Measurements from ENCODE around the gene DAG1. TPM values are rescaled to one million over a fixed set of nuclear protein-coding genes. Genes with fewer than 3 reads are reported as not detected.

The DAG1 gene
- total RNA-seq, 1 experiment from 2014 or later = 99.9 TPM

DNA sequence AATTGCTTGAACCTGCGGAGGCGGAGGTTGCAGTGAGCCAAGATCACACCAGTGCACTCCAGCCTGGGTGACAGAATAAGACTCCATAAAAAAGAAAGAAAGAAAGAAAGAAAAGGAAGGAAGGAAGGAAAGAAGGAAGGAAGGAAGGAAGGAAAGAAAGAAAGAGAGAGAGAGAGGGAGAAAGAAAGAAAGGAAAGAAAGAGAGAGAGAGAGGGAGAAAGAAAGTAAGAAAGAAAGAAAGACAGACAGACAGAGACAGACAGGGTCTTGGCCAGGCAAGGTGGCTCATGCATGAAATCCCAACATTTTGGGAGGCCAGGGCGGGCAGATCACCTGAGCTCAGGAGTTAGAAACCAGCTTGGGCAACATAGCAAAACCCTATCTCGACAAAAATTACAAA is 16.4 kb upstream of the DAG1 start:
- TF ChIP-seq YY1 (IDR thresholded peaks at IDR 0.05; ENCODE audit: extremely low read depth, insufficient replicate concordance, low read depth, low read length) = no peak
- no peak for TF ChIP-seq EZH2phosphoT487 (IDR thresholded peaks at IDR 0.05; ENCODE audit: borderline replicate concordance)
- TF ChIP-seq CEBPB (IDR thresholded peaks at IDR 0.05; ENCODE audit: low read depth) = no peak
- no peak for TF ChIP-seq SP1 (IDR thresholded peaks at IDR 0.05; ENCODE audit: low read depth)
- TF ChIP-seq, protein P1, sequence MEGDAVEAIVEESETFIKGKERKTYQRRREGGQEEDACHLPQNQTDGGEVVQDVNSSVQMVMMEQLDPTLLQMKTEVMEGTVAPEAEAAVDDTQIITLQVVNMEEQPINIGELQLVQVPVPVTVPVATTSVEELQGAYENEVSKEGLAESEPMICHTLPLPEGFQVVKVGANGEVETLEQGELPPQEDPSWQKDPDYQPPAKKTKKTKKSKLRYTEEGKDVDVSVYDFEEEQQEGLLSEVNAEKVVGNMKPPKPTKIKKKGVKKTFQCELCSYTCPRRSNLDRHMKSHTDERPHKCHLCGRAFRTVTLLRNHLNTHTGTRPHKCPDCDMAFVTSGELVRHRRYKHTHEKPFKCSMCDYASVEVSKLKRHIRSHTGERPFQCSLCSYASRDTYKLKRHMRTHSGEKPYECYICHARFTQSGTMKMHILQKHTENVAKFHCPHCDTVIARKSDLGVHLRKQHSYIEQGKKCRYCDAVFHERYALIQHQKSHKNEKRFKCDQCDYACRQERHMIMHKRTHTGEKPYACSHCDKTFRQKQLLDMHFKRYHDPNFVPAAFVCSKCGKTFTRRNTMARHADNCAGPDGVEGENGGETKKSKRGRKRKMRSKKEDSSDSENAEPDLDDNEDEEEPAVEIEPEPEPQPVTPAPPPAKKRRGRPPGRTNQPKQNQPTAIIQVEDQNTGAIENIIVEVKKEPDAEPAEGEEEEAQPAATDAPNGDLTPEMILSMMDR (IDR thresholded peaks at IDR 0.05 in 2 of 3, conservative IDR thresholded peaks at IDR 0.05 in 1 of 3; ENCODE audit: borderline replicate concordance in 1 of 3, insufficient read depth in 1 of 3, low read depth in 2 of 3, low read length in 2 of 3) = no peak
- TF ChIP-seq, protein P2, sequence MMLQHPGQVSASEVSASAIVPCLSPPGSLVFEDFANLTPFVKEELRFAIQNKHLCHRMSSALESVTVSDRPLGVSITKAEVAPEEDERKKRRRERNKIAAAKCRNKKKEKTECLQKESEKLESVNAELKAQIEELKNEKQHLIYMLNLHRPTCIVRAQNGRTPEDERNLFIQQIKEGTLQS (IDR thresholded peaks at IDR 0.05) = no peak
- TF ChIP-seq EGR1 (IDR thresholded peaks at IDR 0.05; ENCODE audit: low read depth) = no peak
- TF ChIP-seq ZNF274 (IDR thresholded peaks at IDR 0.05; ENCODE audit: low read depth, low read length) = no peak
- TF ChIP-seq, protein P3, sequence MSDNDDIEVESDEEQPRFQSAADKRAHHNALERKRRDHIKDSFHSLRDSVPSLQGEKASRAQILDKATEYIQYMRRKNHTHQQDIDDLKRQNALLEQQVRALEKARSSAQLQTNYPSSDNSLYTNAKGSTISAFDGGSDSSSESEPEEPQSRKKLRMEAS (IDR thresholded peaks at IDR 0.05) = no peak
- TF ChIP-seq SRF (IDR thresholded peaks at IDR 0.05; ENCODE audit: low read depth) = no peak
- TF ChIP-seq TCF7L2 (IDR thresholded peaks at IDR 0.05; ENCODE audit: borderline replicate concordance, extremely low read depth, insufficient read depth, insufficient read length) = no peak
- no peak for TF ChIP-seq SIN3A (IDR thresholded peaks at IDR 0.05; ENCODE audit: low read depth)
- TF ChIP-seq FOSL1 (IDR thresholded peaks at IDR 0.05; ENCODE audit: low read depth) = no peak
- no peak for TF ChIP-seq POLR2AphosphoS5 (IDR thresholded peaks at IDR 0.05; ENCODE audit: low read depth, low read length)
- intact Hi-C loops (cut with micrococcal nuclease) = loop anchor here (1.0 kb wide), 1 partner anchor 218 kb away; no protein-coding TSS in a partner anchor
- no peak overlapping the region for H3K9ac ChIP-seq (ENCODE audit: low read length)
- H3K79me2 ChIP-seq (ENCODE audit: insufficient read depth, low read length) = no peaks in the 10 kb centered on the region
- ChIA-PET POLR2A (interaction anchor here (1.7 kb wide), 1 partner anchor 15 kb away, joined by 12 read pairs; the partner anchor contains the start of gene DAG1), CTCF (interaction anchor here (0.6 to 1.7 kb wide), 2 partner anchors 11 to 219 kb away, joined by 3 to 15 read pairs; no protein-coding TSS in a partner anchor), RAD21 (ENCODE audit: low non-redundant PET in 1 of 2, low total read pairs in 2 of 2, uncharacterized antibody in 2 of 2, unreplicated experiment in 2 of 2) (no interaction called here)
- no peaks in the 10 kb centered on the region for H3K9me2 ChIP-seq (ENCODE audit: insufficient read depth)
- ATAC-seq (no peak), DNase-seq (ENCODE audit: low read depth, low spot score) (no peak)
- no peak overlapping the region for H3K4me2 ChIP-seq (ENCODE audit: low read length)
- no peak overlapping the region for H2AFZ ChIP-seq (ENCODE audit: low read depth, low read length, poor library complexity, severe bottlenecking)
- H3K9me3 ChIP-seq (ENCODE audit: control insufficient read depth in 1 of 2, insufficient read depth in 1 of 2, low read depth in 1 of 2, low read length in 2 of 2) = no peaks in the 10 kb centered on the region
- no peaks in the 10 kb centered on the region for H4K20me1 ChIP-seq (ENCODE audit: insufficient read depth)
- H3K27ac ChIP-seq (ENCODE audit: low read depth, low read length) = no peak overlapping the region
- peaks cover 0 to 27% of the 10 kb centered on the region in 2 experiments; a peak in 2 of 4 replicates for H3K4me1 ChIP-seq (ENCODE audit: control insufficient read depth in 1 of 2, insufficient read depth in 2 of 2, low read length in 2 of 2)
- BruUV-seq (replicated peaks) = no TSS peak
- no peak overlapping the region for H3K4me3 ChIP-seq (replicated peaks in 1 of 2; ENCODE audit: low read depth in 1 of 2, low read length in 2 of 2)
- no peaks in the 10 kb centered on the region for H3K36me3 ChIP-seq (ENCODE audit: control insufficient read depth in 1 of 2, insufficient read depth in 2 of 2, low read length in 2 of 2)
- no peaks in the 10 kb centered on the region for H3K27me3 ChIP-seq (ENCODE audit: insufficient read depth, low read length)

All from HCT116 (cell line).